ENCODE measurements around the gene ST6GALNAC3.

ST6GALNAC3 gene

GRCh38 chr1:76068542-76068941 is 6.0 kb upstream of the ST6GALNAC3 start:
- H3K4me3 ChIP-seq (ENCODE audit: low read depth, low read length): no peak overlapping the region
- POLR2A ChIA-PET: no interaction called here
- CTCF ChIA-PET: no interaction called here
- no peak for TF ChIP-seq CTCF (IDR thresholded peaks at IDR 0.05; ENCODE audit: insufficient read depth, low read length, missing control alignments)
- DNase-seq (ENCODE audit: low read depth, low spot score): no peak

- H3K4me3 ChIP-seq (ENCODE audit: low read depth, low read length): no peak overlapping the region
- DNase-seq (ENCODE audit: low read depth, low spot score): no peak
- no peak for TF ChIP-seq CTCF (IDR thresholded peaks at IDR 0.05; ENCODE audit: insufficient read depth, low read length, missing control alignments)
- CTCF ChIA-PET: no interaction called here
- POLR2A ChIA-PET: no interaction called here
These were observed 5.5 kb upstream of the ST6GALNAC3 start for GRCh38 chr1:76068953-76069561.

- no peak for TF ChIP-seq CTCF (IDR thresholded peaks at IDR 0.05; ENCODE audit: insufficient read depth, low read length, missing control alignments)
- ChIA-PET POLR2A (no interaction called here), CTCF (no interaction called here)
- H3K4me3 ChIP-seq (ENCODE audit: low read depth, low read length): no peak overlapping the region
- no peak for DNase-seq (ENCODE audit: low read depth, low spot score)
These were observed 4.0 kb upstream of the ST6GALNAC3 start for GRCh38 chr1:76070538-76070937.

GRCh38 chr1:76073481-76073880 is 1.1 kb upstream of the ST6GALNAC3 start:
- POLR2A ChIA-PET: no interaction called here
- H3K4me3 ChIP-seq (ENCODE audit: low read depth, low read length): no peak overlapping the region
- TF ChIP-seq CTCF (IDR thresholded peaks at IDR 0.05; ENCODE audit: insufficient read depth, low read length, missing control alignments): no peak
- DNase-seq (ENCODE audit: low read depth, low spot score): peak; percentile 40
- CTCF ChIA-PET: no interaction called here

- CTCF ChIA-PET: no interaction called here
- no peak for DNase-seq (ENCODE audit: low read depth, low spot score)
- peak overlapping the region; percentile 73 for H3K4me3 ChIP-seq (ENCODE audit: low read depth, low read length)
- no peak for TF ChIP-seq CTCF (IDR thresholded peaks at IDR 0.05; ENCODE audit: insufficient read depth, low read length, missing control alignments)
- POLR2A ChIA-PET: no interaction called here
These were observed 593 bp downstream of the ST6GALNAC3 start for GRCh38 chr1:76075188-76075489.

GRCh38 chr1:76075877-76076276 is 1.3 kb downstream of the ST6GALNAC3 start:
- ChIA-PET POLR2A (no interaction called here), CTCF (no interaction called here)
- TF ChIP-seq CTCF (IDR thresholded peaks at IDR 0.05; ENCODE audit: insufficient read depth, low read length, missing control alignments): no peak
- no peak overlapping the region for H3K4me3 ChIP-seq (ENCODE audit: low read depth, low read length)
- no peak for DNase-seq (ENCODE audit: low read depth, low spot score)

All from AG04449 (cell line).